H1 (cell line): ENCODE data around the gene ELL. TPM values are rescaled to one million over a fixed set of nuclear protein-coding genes. Genes with fewer than 3 reads are reported as not detected.

Experiments used
- FOSL1 ChIP-seq: IDR thresholded peaks from 2 replicates; pipeline ENCODE4 v1.6.1; 2011; ENCODE audit warnings: mild to moderate bottlenecking, low read depth, low read length, moderate library complexity; ENCODE audit not compliant: insufficient read depth
- GTF2F1 ChIP-seq: IDR thresholded peaks from 2 replicates; pipeline ENCODE4 v1.6.1; 2012; ENCODE audit warnings: low read depth, low read length, improper control_type of control experiment, borderline replicate concordance
- KDM1A ChIP-seq: fragments of 200-600, 300-600 bp; sonication (generic); IDR thresholded peaks from 2 replicates; pipeline ENCODE4 v1.7.1; 2016; ENCODE audit warnings: mild to moderate bottlenecking, low read length, borderline replicate concordance
- SUZ12 ChIP-seq: fragments of 200-600 bp; sonication (generic); IDR thresholded peaks from 2 replicates; pipeline ENCODE4 v1.6.1; 2012; ENCODE audit warnings: mild to moderate bottlenecking, inconsistent platforms, low read length, moderate library complexity, mixed read lengths
- TEAD4 ChIP-seq: IDR thresholded peaks from 2 replicates; pipeline ENCODE4 v1.6.1; 2012; ENCODE audit warnings: low read depth, low read length, inconsistent platforms, mixed read lengths
- polyA plus RNA-seq, 7 experiments: library from polyadenylated mRNA; depleted of rRNA in 3 of 7; stranded (reverse) in 5 of 7; unstranded in 2 of 7; fragments of >200 nt in 5 of 7; fragments of 200-250 nt in 2 of 7; gene quantifications; 1 replicate in 5 of 7; 2 replicates in 1 of 7; 4 replicates in 1 of 7; pipeline versions ENCODE4 v1.2.1 to v1.2.3, GENCODE V29; 2011 to 2013; ENCODE audit warnings: missing spikeins in 2 of 7, mixed read lengths in 2 of 7
- total RNA-seq: library from RNA; stranded (reverse); fragmentation: NEBNext Ultra II Directional; extraction: Animal tissue kit (Norgen Biotek cat#: 25700); gene quantifications from 2 replicates; pipeline ENCODE4 v1.2.1, GENCODE V29; 2021
- TF ChIP-seq, protein P1 (sequence below): fragments of 300-600 bp; sonication (generic); IDR thresholded peaks from 2 replicates; pipeline ENCODE4 v1.7.1; 2012; ENCODE audit warnings: low read length, moderate library complexity, mild to moderate bottlenecking, inconsistent platforms; ENCODE audit not compliant: insufficient replicate concordance

Gene ELL
- total and polyA plus RNA-seq, 2 of the 8 experiments (the other 6 are each of a cell fraction or from before 2014, with no cell fraction given), result 5.2 to 10.5 TPM

DNA sequence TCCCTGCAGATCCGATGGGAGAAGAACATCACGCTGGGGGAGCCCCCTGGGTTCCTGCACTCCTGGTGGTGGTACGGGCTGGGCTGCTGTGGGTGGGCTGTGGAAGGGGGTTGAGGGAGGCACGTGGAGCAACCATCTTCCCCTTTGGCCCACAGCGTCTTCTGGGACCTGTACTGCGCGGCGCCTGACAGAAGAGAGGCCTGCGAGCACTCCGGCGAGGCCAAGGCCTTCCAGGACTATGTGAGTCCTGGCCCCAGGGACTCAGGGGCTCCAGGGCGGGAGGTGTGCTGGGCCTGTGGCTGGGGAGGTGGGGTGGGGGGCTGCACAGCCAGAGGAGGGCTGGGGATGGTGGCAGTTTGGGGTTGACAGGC, 94.1 kb downstream of the ELL start (continued):
- TF ChIP-seq SUZ12, result no peak
- no peak for TF ChIP-seq KDM1A
- no peak for TF ChIP-seq TEAD4
- no peak for TF ChIP-seq GTF2F1
- TF ChIP-seq, protein P1, sequence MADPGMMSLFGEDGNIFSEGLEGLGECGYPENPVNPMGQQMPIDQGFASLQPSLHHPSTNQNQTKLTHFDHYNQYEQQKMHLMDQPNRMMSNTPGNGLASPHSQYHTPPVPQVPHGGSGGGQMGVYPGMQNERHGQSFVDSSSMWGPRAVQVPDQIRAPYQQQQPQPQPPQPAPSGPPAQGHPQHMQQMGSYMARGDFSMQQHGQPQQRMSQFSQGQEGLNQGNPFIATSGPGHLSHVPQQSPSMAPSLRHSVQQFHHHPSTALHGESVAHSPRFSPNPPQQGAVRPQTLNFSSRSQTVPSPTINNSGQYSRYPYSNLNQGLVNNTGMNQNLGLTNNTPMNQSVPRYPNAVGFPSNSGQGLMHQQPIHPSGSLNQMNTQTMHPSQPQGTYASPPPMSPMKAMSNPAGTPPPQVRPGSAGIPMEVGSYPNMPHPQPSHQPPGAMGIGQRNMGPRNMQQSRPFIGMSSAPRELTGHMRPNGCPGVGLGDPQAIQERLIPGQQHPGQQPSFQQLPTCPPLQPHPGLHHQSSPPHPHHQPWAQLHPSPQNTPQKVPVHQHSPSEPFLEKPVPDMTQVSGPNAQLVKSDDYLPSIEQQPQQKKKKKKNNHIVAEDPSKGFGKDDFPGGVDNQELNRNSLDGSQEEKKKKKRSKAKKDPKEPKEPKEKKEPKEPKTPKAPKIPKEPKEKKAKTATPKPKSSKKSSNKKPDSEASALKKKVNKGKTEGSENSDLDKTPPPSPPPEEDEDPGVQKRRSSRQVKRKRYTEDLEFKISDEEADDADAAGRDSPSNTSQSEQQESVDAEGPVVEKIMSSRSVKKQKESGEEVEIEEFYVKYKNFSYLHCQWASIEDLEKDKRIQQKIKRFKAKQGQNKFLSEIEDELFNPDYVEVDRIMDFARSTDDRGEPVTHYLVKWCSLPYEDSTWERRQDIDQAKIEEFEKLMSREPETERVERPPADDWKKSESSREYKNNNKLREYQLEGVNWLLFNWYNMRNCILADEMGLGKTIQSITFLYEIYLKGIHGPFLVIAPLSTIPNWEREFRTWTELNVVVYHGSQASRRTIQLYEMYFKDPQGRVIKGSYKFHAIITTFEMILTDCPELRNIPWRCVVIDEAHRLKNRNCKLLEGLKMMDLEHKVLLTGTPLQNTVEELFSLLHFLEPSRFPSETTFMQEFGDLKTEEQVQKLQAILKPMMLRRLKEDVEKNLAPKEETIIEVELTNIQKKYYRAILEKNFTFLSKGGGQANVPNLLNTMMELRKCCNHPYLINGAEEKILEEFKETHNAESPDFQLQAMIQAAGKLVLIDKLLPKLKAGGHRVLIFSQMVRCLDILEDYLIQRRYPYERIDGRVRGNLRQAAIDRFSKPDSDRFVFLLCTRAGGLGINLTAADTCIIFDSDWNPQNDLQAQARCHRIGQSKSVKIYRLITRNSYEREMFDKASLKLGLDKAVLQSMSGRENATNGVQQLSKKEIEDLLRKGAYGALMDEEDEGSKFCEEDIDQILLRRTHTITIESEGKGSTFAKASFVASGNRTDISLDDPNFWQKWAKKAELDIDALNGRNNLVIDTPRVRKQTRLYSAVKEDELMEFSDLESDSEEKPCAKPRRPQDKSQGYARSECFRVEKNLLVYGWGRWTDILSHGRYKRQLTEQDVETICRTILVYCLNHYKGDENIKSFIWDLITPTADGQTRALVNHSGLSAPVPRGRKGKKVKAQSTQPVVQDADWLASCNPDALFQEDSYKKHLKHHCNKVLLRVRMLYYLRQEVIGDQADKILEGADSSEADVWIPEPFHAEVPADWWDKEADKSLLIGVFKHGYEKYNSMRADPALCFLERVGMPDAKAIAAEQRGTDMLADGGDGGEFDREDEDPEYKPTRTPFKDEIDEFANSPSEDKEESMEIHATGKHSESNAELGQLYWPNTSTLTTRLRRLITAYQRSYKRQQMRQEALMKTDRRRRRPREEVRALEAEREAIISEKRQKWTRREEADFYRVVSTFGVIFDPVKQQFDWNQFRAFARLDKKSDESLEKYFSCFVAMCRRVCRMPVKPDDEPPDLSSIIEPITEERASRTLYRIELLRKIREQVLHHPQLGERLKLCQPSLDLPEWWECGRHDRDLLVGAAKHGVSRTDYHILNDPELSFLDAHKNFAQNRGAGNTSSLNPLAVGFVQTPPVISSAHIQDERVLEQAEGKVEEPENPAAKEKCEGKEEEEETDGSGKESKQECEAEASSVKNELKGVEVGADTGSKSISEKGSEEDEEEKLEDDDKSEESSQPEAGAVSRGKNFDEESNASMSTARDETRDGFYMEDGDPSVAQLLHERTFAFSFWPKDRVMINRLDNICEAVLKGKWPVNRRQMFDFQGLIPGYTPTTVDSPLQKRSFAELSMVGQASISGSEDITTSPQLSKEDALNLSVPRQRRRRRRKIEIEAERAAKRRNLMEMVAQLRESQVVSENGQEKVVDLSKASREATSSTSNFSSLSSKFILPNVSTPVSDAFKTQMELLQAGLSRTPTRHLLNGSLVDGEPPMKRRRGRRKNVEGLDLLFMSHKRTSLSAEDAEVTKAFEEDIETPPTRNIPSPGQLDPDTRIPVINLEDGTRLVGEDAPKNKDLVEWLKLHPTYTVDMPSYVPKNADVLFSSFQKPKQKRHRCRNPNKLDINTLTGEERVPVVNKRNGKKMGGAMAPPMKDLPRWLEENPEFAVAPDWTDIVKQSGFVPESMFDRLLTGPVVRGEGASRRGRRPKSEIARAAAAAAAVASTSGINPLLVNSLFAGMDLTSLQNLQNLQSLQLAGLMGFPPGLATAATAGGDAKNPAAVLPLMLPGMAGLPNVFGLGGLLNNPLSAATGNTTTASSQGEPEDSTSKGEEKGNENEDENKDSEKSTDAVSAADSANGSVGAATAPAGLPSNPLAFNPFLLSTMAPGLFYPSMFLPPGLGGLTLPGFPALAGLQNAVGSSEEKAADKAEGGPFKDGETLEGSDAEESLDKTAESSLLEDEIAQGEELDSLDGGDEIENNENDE, result no peak
- no peak for TF ChIP-seq FOSL1
- TF ChIP-seq, all 59 proteins: peak for 0
